ENCODE measurements around the gene FBXO33.

DNA sequence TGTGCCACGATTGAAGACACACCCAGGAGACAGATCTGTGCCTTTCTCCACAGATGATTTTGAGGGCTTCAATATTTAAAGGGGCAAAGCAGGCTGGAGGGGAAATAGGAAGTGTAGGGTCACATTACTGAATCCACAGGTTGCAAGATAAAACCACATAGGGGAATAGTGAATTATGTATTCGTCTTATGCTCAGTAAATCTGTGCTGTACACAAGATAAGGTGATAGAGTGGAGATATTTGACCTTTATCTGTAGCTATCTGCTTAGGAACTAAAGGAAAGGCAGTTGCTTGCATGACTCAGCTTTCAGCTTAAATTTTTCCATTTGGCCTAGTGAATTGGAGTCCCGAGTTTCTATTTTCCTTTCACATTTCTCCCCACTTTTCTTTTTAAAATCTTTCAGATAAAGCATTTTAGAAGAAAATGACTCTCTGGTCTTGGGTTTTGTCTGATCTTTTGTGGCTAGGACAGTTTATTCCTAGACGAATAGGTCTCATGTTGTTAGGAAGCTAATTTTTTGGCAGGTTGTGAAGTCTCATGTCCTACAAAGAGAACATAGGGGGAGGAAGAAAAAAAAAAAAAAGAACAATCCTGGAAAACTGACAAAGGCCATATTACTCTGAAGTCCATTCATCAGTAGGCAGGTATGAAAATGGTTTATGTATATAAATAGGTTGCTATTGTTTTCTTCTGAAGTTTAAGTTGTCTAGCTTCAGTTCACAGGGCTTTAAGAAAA is 55.4 kb downstream of the FBXO33 start:
- TF ChIP-seq CTCF (IDR thresholded peaks at IDR 0.05) (no peak), POLR2A (IDR thresholded peaks at IDR 0.05) (no peak), EP300 (IDR thresholded peaks at IDR 0.05) (no peak)
